GM21723 (cell line): Measurements from ENCODE around the gene RASAL2.
"Not testable (repeated sequence)": the region's sequence is repeated elsewhere in the genome, so short reads cannot be mapped to it uniquely, and the experiment has no call there.

Experiments
- ATAC-seq: cut with Tn5 transposase; IDR thresholded peaks from one replicate; pipeline ENCODE4 v1.9.1; 2021; ENCODE audit warnings: mild to moderate bottlenecking, moderate library complexity; ENCODE audit not compliant: unreplicated experiment

The RASAL2 gene

GRCh38 chr1:178500091-178500770, 406.3 kb downstream of the RASAL2 start:
- ATAC-seq, result no peak

GRCh38 chr1:178500936-178501554, 407.1 kb downstream of the RASAL2 start:
- ATAC-seq, result no peak

GRCh38 chr1:178501705-178502329, 407.9 kb downstream of the RASAL2 start:
- peak; percentile 90 for ATAC-seq

- ATAC-seq, result no peak
Observed at GRCh38 chr1:178502330-178502714, 408.4 kb downstream of the RASAL2 start.

GRCh38 chr1:178502856-178503255, 409.0 kb downstream of the RASAL2 start:
- ATAC-seq, result no peak

- not testable (repeated sequence) for ATAC-seq
Observed at GRCh38 chr1:178503316-178503715, 409.4 kb downstream of the RASAL2 start.

GRCh38 chr1:178503849-178504248, 409.9 kb downstream of the RASAL2 start:
- ATAC-seq, result no peak

GRCh38 chr1:178504286-178504685, 410.4 kb downstream of the RASAL2 start:
- ATAC-seq, result no peak

- no peak for ATAC-seq
Observed at GRCh38 chr1:178506177-178506576, 412.3 kb downstream of the RASAL2 start.

- ATAC-seq, result no peak
Observed at GRCh38 chr1:178506669-178507068, 412.8 kb downstream of the RASAL2 start.

GRCh38 chr1:178509414-178510007, 415.6 kb downstream of the RASAL2 start:
- no peak for ATAC-seq

GRCh38 chr1:178510155-178510554, 416.3 kb downstream of the RASAL2 start:
- ATAC-seq, result no peak

- no peak for ATAC-seq
Observed at GRCh38 chr1:178512566-178513277, 418.8 kb downstream of the RASAL2 start, which contains the start of gene TEX35. Gene TEX35 (plus strand): TSS chr1:178513109. CDS start chr1:178513189, 80 bp downstream.

- no peak for ATAC-seq
Observed at GRCh38 chr1:178513278-178513983, 419.5 kb downstream of the RASAL2 start.

- no peak for ATAC-seq
Observed at GRCh38 chr1:178516110-178516509, 422.2 kb downstream of the RASAL2 start.

GRCh38 chr1:178518894-178519293, 425.0 kb downstream of the RASAL2 start:
- no peak for ATAC-seq

GRCh38 chr1:178520803-178521202, 426.9 kb downstream of the RASAL2 start:
- no peak for ATAC-seq

GRCh38 chr1:178521241-178521640, 427.3 kb downstream of the RASAL2 start:
- ATAC-seq, result no peak

GRCh38 chr1:178527117-178527516, 433.2 kb downstream of the RASAL2 start:
- no peak for ATAC-seq

GRCh38 chr1:178528228-178528952, 434.5 kb downstream of the RASAL2 start:
- no peak for ATAC-seq
